GM19239 (cell line): ENCODE data around the gene SLC38A1.

Experiments used
- DNase-seq: peaks from one replicate; pipeline ENCODE4 v3.0.0; 2011; ENCODE audit warnings: low spot score; ENCODE audit not compliant: insufficient read length
- FAIRE-seq: peaks from 2 replicates; lab custom pipeline; 2011; peaks lifted over from hg19 to GRCh38; lab: Jason Lieb, UNC

Gene SLC38A1

DNA sequence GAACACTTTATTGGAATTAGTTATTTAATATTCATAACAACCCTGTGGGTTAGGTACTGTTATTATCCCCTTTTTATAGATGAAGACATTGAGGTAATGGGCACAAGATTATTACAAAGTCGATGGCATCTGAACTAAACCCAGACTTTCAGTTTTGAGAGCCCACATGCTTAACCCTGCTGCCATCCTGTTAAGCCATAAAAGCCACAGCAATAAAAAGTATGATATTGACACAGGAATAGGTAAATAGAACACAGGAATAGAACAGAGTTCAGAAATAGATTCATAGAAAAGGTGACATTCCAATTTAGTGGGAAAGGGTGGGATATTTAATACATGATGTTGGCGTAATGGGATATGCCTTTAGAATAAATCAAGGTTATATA is 119.8 kb downstream of the SLC38A1 start:
- DNase-seq (no peak), FAIRE-seq (no peak)

DNA sequence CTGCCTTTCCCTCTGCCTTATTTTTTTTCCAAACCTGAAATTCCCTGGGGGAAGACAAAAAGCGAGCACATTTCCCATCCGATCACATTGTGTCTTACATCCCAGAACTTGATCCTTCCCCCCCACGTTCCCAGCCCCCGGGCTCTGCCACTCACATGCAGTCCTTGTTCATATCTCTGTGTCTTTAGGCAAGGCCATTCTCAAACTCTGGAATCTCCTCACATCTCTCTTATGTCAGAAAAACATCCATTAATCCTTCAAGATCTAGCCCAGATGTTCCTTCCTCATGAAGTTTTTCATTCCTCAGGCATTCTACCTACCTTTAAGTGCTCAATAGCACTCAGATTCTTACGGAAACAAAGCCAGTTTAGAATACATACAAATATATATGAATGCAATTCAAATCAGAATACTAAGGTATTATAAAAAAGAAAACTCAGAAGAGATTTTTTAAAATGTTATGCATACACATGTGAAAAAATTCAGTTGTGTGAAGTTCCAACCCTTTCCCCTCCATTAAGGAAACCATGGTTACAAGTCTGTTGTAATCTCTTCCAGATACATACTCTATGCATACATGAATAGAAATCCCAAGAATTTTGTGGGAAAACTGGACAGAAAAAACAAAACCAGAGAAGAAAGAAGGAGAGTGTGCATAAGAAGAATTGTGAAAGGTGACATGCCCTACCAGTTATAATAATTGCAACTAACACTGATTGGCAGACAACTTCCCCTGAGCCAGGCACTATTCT is 120.3 kb downstream of the SLC38A1 start:
- FAIRE-seq (no peak), DNase-seq (no peak)

DNA sequence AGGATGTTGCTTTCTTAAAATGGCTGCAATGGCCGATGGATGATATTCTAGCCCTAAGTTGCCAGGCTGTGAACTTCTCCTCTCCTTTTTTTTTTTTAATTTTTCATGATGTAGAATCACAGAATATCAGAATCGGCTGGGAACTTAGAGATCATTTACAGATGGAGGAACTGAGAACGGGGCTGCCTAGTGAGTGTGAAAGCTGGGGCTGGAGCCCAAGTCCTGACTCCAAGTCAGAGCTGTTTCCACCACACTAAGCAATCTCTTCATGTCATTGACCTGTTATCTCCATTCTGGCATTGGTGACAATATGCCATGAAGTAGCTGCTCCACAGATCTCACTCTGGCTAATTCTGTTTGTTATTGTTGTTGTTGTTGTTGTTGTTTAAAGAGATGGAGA is 121.7 kb downstream of the SLC38A1 start:
- FAIRE-seq (peak; percentile 45), DNase-seq (no peak)

DNA sequence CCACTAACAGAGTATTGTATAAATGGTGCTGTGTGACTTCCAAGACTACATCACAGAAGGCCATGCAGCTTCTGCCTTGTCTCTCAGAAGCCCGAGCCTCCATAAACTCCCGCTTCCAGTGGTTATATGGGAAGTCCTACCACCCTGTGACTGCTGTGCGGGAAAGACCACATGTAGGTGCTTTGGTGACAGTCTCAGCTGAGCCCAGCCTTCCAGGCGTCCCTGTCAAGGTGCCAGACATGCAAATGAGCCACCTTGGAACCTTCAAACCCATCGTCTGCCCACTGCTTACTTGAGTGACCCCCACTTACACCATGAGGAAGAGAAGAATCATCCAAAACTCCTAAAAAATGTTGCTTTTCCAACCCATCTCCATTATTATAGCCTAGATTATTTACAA is 123.0 kb downstream of the SLC38A1 start:
- FAIRE-seq (no peak), DNase-seq (no peak)

DNA sequence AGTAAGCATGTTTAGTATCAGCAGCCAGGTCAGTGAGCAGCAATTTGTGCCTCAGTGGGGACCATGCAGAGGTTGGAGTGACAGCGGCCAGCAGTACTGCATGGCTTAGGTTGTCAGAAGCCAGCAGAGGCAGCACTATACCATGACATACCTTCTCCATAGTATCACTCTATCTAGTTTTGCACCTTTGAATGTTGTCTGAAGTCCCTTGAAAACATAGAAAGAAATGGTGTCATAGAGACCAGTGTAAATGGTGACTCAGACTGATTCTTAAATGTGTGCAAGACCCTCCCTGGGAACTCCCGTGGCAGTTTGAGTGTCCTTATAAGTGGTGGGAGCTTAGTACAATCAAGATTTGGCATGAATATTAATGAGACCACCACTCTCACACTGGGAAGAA is 124.4 kb downstream of the SLC38A1 start:
- no peak for DNase-seq
- FAIRE-seq = no peak

DNA sequence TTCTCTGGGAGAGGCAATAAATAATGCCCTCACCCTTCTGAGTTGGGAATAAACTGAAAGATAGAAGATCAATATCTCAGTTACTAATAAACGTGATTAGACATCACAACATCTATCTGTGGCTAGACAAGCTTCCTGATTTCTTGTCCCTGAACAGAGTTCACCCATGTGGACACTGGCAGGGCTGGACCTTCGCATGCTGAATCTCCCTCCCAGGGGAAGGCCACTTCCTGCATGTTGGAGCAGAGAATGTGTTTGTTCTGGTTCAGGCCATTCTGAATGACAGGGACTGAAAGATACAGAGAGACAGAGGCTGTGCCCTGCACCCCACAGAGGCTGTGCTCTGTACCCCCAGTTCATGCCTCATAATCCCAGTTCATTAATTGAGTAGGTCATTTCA is 132.6 kb downstream of the SLC38A1 start:
- no peak for DNase-seq
- no peak for FAIRE-seq

DNA sequence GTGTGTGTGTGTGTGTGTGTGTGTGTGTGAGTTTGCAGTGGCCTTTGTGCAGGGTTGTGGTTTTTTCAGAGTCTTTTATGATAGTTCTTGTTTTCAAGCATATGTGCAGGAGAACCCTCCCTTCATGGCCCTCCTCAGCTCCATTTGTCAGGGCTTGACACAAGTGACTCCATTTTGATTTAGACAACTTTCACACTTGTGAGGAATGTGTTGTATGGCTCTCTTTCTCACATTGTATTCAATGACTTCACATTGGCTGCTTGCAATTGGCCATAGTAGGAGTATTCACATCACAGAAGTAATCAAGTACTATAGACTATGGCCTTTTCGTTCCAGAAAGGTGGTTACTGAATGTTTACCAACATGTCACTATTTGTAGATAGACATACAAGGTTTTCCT is 133.1 kb downstream of the SLC38A1 start:
- FAIRE-seq (no peak), DNase-seq (no peak)

DNA sequence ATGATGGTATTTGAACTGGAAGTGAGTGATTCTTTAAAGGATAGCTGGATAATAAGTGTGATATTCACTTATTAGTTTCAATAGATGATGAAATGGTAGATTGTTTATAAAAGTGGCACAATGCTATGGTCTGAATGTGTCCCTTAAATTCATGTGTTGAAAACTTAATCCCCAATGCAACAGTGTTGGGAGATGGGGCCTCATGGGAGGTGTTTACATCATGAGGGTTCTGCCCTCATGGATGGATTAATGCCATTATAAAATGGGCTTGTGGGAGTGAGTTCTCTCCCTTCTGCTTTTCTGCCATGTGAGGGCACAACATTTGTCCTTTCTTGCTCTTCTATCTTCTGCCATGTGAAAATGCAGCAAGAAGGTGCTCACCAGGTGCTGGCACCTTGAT is 134.0 kb downstream of the SLC38A1 start:
- FAIRE-seq = no peak
- DNase-seq = no peak

DNA sequence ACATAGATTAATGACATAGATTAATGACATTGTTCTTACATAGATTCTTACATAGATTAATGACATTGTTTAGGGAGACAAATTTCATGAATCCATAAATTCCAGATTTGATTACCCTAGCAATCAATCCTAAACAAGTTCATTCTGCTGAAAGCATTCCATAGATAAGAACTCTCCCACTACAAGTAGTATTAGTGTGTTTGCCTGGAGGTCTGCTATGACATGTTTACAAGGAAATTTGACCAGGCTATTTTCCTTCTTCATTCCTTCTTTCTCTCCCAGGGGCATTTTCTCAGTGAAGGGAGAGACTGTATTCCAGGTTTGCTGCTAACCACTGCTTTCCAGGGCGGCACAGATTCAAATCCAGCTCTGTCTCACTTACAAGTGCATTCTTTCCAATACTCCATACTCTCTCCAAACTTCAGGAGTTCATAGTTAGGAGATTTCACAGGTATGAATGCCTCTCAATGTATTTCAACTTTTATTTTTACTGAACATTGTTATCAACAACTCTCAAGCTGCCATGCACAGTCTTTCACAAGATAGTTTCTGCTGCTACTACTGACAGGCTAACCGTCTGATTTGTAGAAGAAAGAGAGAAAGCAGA is 134.5 kb downstream of the SLC38A1 start:
- FAIRE-seq (no peak), DNase-seq (no peak)

DNA sequence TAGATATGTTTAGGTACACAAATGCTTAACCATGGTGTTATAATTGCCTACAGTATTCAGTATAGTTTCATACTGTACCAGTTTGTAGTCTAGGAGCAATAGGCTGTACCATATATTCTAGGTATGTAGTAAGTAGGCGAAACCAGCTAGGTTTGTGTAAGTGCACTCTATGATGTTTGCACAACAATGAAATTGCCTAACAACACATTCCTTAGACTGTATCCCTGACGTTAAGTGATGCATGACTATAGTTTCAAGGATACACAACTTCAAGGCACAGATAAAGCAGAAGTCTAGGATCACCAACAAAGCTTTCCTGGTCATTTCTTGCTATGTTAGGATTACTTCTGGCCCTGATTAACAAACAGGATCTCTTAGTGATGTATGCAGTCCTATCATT is 135.1 kb downstream of the SLC38A1 start:
- DNase-seq (no peak), FAIRE-seq (no peak)
